IMR-90 (cell line): ENCODE measurements around the gene OR6C74. TPM values are rescaled to one million over a fixed set of nuclear protein-coding genes. Genes with fewer than 3 reads are reported as not detected.

Source experiments
- ATAC-seq: fragments of 200-7000 bp; cut with Tn5 transposase; 2 replicates; pipeline ENCODE4 v1.9.1; 2020; ENCODE audit warnings: low read depth, mild to moderate bottlenecking, moderate library complexity
- BruUV-seq: library from RNA; stranded (reverse); fragments of 400-500 nt; replicated peaks from 2 replicates; lab custom pipeline; 2021; lab: Mats Ljungman, UMichigan
- CTCF ChIA-PET: fragments of 300-600 bp; formaldehyde crosslinking; extraction: SDS; loops from one replicate; lab custom pipeline; 2021; ENCODE audit warnings: antibody characterized with exemption; lab: Yijun Ruan, JAX
- POLR2A ChIA-PET: fragments of 300-600 bp; sonication (Branson Sonifier 250); formaldehyde crosslinking; loops from one replicate; lab custom pipeline; 2022; ENCODE audit warnings: antibody characterized with exemption; ENCODE audit not compliant: unreplicated experiment; lab: Charles Lee
- DNase-seq: peaks from one replicate; pipeline ENCODE4 v3.0.0; 2013
- H2AFZ ChIP-seq: replicated peaks from 2 replicates; pipeline ENCODE3; 2013; ENCODE audit warnings: low read length, mild to moderate bottlenecking; ENCODE audit not compliant: poor library complexity
- H2AK5ac ChIP-seq: 2 replicates; pipeline ENCODE4 v1.6.1; 2013; ENCODE audit warnings: low read depth, low read length, inconsistent platforms
- H2AK9ac ChIP-seq: replicated peaks from 2 replicates; pipeline ENCODE3; 2013; ENCODE audit warnings: mild to moderate bottlenecking, low read depth, low read length, moderate library complexity; ENCODE audit not compliant: poor library complexity
- H2BK120ac ChIP-seq: 2 replicates; pipeline ENCODE4 v1.6.1; 2013; ENCODE audit warnings: low read depth, low read length, inconsistent platforms
- H2BK15ac ChIP-seq: 3 replicates; pipeline ENCODE4 v1.6.1; 2013; ENCODE audit warnings: low read depth, low read length, inconsistent platforms
- H2BK20ac ChIP-seq: 2 replicates; pipeline ENCODE4 v1.6.1; 2013; ENCODE audit warnings: low read depth, mild to moderate bottlenecking, inconsistent platforms, low read length, moderate library complexity
- H2BK5ac ChIP-seq: 2 replicates; pipeline ENCODE4 v1.6.1; 2013; ENCODE audit warnings: mild to moderate bottlenecking, low read depth, low read length, inconsistent platforms; ENCODE audit not compliant: poor library complexity, severe bottlenecking
- H3K14ac ChIP-seq: replicated peaks from 2 replicates; pipeline ENCODE4 v1.6.1; 2013; ENCODE audit warnings: low read depth, low read length, inconsistent platforms
- H3K18ac ChIP-seq: 2 replicates; pipeline ENCODE4 v1.6.1; 2013; ENCODE audit warnings: low read depth, low read length, control low read depth
- H3K23ac ChIP-seq: 2 replicates; pipeline ENCODE4 v1.6.1; 2013; ENCODE audit warnings: low read depth, low read length, inconsistent platforms
- H3K27ac ChIP-seq: 2 replicates; pipeline ENCODE4 v1.5.1; 2013; ENCODE audit warnings: mild to moderate bottlenecking, control low read depth, low read length; ENCODE audit not compliant: insufficient read depth
- H3K27me3 ChIP-seq: 2 replicates; pipeline ENCODE4 v1.6.1; 2013; ENCODE audit warnings: low read length; ENCODE audit not compliant: control insufficient read depth, insufficient read depth
- H3K36me3 ChIP-seq: 2 replicates; pipeline ENCODE4 v1.6.1; 2013; ENCODE audit warnings: low read length, mixed read lengths; ENCODE audit not compliant: control insufficient read depth, insufficient read depth
- H3K4ac ChIP-seq: 2 replicates; pipeline ENCODE4 v1.6.1; 2013; ENCODE audit warnings: low read depth, low read length, inconsistent platforms
- H3K4me1 ChIP-seq: 2 replicates; pipeline ENCODE4 v1.6.1; 2013; ENCODE audit warnings: low read length, mixed read lengths; ENCODE audit not compliant: control insufficient read depth, insufficient read depth
- H3K4me2 ChIP-seq: 2 replicates; pipeline ENCODE4 v1.6.1; 2013; ENCODE audit warnings: low read depth, mild to moderate bottlenecking, control low read depth, low read length, moderate library complexity
- H3K4me3 ChIP-seq: 2 replicates; pipeline ENCODE4 v1.5.1; 2013; ENCODE audit warnings: low read depth, mild to moderate bottlenecking, control low read depth, low read length, moderate library complexity; ENCODE audit not compliant: insufficient read depth
- H3K56ac ChIP-seq: 2 replicates; pipeline ENCODE4 v1.6.1; 2013; ENCODE audit warnings: low read length, inconsistent platforms; ENCODE audit not compliant: insufficient read depth; ENCODE audit errors: extremely low read depth
- H3K79me1 ChIP-seq, 2 experiments: 2 replicates each; pipeline ENCODE4 v1.6.1; 2013; ENCODE audit warnings: low read length in 2 of 2, inconsistent platforms in 1 of 2, low read depth in 1 of 2
- H3K9ac ChIP-seq: 2 replicates; pipeline ENCODE4 v1.6.1; 2013; ENCODE audit warnings: low read depth, low read length, control low read depth
- H3K9me1 ChIP-seq: 2 replicates; pipeline ENCODE4 v1.6.1; 2013; ENCODE audit warnings: low read length, inconsistent platforms; ENCODE audit not compliant: insufficient read depth
- H3K9me3 ChIP-seq: 2 replicates; pipeline ENCODE4 v1.6.1; 2013; ENCODE audit warnings: low read length; ENCODE audit not compliant: control insufficient read depth, insufficient read depth
- H4K20me1 ChIP-seq: 2 replicates; pipeline ENCODE4 v1.6.1; 2013; ENCODE audit warnings: low read length, inconsistent platforms; ENCODE audit not compliant: insufficient read depth
- H4K5ac ChIP-seq: 2 replicates; pipeline ENCODE4 v1.6.1; 2013; ENCODE audit warnings: mild to moderate bottlenecking, low read depth, low read length, control low read depth
- H4K8ac ChIP-seq, 2 experiments: 2 replicates each; pipeline ENCODE4 v1.6.1; 2013; ENCODE audit warnings: low read depth in 2 of 2, low read length in 2 of 2, control low read depth in 1 of 2, inconsistent platforms in 1 of 2
- H4K91ac ChIP-seq: 2 replicates; pipeline ENCODE4 v1.6.1; 2013; ENCODE audit warnings: low read depth, low read length, inconsistent platforms; ENCODE audit not compliant: insufficient read depth
- BHLHE40 ChIP-seq: fragments of 150-350 bp; IDR thresholded peaks from 2 replicates; pipeline ENCODE4 v1.6.1; 2016; ENCODE audit warnings: mild to moderate bottlenecking, low read depth, low read length
- CEBPB ChIP-seq: IDR thresholded peaks from 2 replicates; pipeline ENCODE4 v1.6.1; 2012; ENCODE audit warnings: low read depth, low read length, improper control_type of control experiment
- CHD1 ChIP-seq: IDR thresholded peaks from 2 replicates; pipeline ENCODE4 v1.6.1; 2012; ENCODE audit warnings: low read depth, low read length, improper control_type of control experiment
- CTCF ChIP-seq: conservative IDR thresholded peaks from 2 replicates; pipeline ENCODE4 v1.5.1; 2012; ENCODE audit warnings: mild to moderate bottlenecking, low read depth, low read length, improper control_type of control experiment
- ELK1 ChIP-seq: fragments of 150-350 bp; IDR thresholded peaks from 2 replicates; pipeline ENCODE4 v1.6.1; 2016; ENCODE audit warnings: low read depth, mild to moderate bottlenecking, low read length, moderate library complexity, borderline replicate concordance
- FOS ChIP-seq: fragments of 150-350 bp; IDR thresholded peaks from 2 replicates; pipeline ENCODE4 v1.6.1; 2016; ENCODE audit warnings: low read depth, low read length
- MAFK ChIP-seq: IDR thresholded peaks from 2 replicates; pipeline ENCODE4 v1.6.1; 2012; ENCODE audit warnings: low read depth, low read length, improper control_type of control experiment
- MAZ ChIP-seq: IDR thresholded peaks from 2 replicates; pipeline ENCODE4 v1.6.1; 2012; ENCODE audit warnings: low read depth, mild to moderate bottlenecking, low read length, improper control_type of control experiment, moderate library complexity, borderline replicate concordance
- MXI1 ChIP-seq: IDR thresholded peaks from 2 replicates; pipeline ENCODE4 v1.6.1; 2012; ENCODE audit warnings: low read depth, mild to moderate bottlenecking, low read length, moderate library complexity, borderline replicate concordance
- NFE2L2 ChIP-seq: fragments of 150-350 bp; IDR thresholded peaks from 2 replicates; pipeline ENCODE4 v1.6.1; 2016; ENCODE audit warnings: low read depth, mild to moderate bottlenecking, low read length
- POLR2A ChIP-seq: IDR thresholded peaks from 2 replicates; pipeline ENCODE4 v1.6.1; 2012; ENCODE audit warnings: mild to moderate bottlenecking, low read depth, low read length
- RAD21 ChIP-seq: IDR thresholded peaks from 2 replicates; pipeline ENCODE4 v1.6.1; 2012; ENCODE audit warnings: low read length, improper control_type of control experiment
- RCOR1 ChIP-seq: IDR thresholded peaks from 2 replicates; pipeline ENCODE4 v1.6.1; 2012; ENCODE audit warnings: mild to moderate bottlenecking, low read length, improper control_type of control experiment; ENCODE audit not compliant: insufficient replicate concordance
- RFX5 ChIP-seq: IDR thresholded peaks from 2 replicates; pipeline ENCODE4 v1.8.0; 2012; ENCODE audit warnings: low read depth, mild to moderate bottlenecking, low read length, moderate library complexity
- SMC3 ChIP-seq: fragments of 150-350 bp; IDR thresholded peaks from 2 replicates; pipeline ENCODE4 v1.6.1; 2016; ENCODE audit warnings: low read depth, mild to moderate bottlenecking, antibody characterized with exemption, low read length, moderate library complexity
- USF2 ChIP-seq: fragments of 150-350 bp; IDR thresholded peaks from 2 replicates; pipeline ENCODE4 v1.6.1; 2017; ENCODE audit warnings: mild to moderate bottlenecking, antibody characterized with exemption, low read length, low read depth
- WGBS, 2 experiments: methylation state at CpG; one replicate each; pipeline versions ENCODE4 v1.1.5 to v1.1.7; 2013; ENCODE audit warnings: missing lambda C conversion rate in 2 of 2; ENCODE audit not compliant: insufficient read length in 1 of 2; ENCODE audit errors: extremely low coverage in 2 of 2; 5-methylcytosine and 5-hydroxymethylcytosine counted together
- dilution Hi-C: fragments of 300-500 bp; cut with HindIII; formaldehyde crosslinking; loops from one replicate; pipeline ENCODE4 v1.14.3; 2018; ENCODE audit warnings: low sequenced_read_pairs; ENCODE audit not compliant: unreplicated experiment
- in situ Hi-C: fragments of 300-500 bp; cut with MboI; formaldehyde crosslinking; loops from 3 replicates; pipeline ENCODE4 v1.14.3; 2019; ENCODE audit warnings: low sequenced_read_pairs, inconsistent platforms, mixed read lengths
- intact Hi-C: fragments of 100-400 bp; cut with micrococcal nuclease; formaldehyde crosslinking; loops from 2 replicates; pipeline ENCODE4 v1.10.0; 2022
- polyA plus RNA-seq, 3 experiments: library from polyadenylated mRNA; depleted of rRNA; stranded (reverse); fragments of >200 nt; gene quantifications; 2 replicates each; pipeline ENCODE4 v1.2.3, GENCODE V29; 2012; ENCODE audit warnings: low replicate concordance in 1 of 3
- total RNA-seq: library from RNA; depleted of rRNA; stranded (reverse); fragments of >200 nt; gene quantifications from 2 replicates; pipeline ENCODE4 v1.2.3, GENCODE V29; 2012

Gene OR6C74
- total and polyA plus RNA-seq, 2 of the 4 experiments (the other 2 are of a cell fraction), result not detected

GRCh38 chr12:55280991-55281390 is 36.6 kb downstream of the OR6C74 start:
- Histone ChIP-seq H3K14ac (no peak overlapping the region), H2AFZ (no peak overlapping the region), H2BK120ac (no peak overlapping the region), H3K9ac (no peak overlapping the region), H2AK9ac (no peak overlapping the region), H3K36me3 (no peaks in the 10 kb centered on the region), H4K20me1 (no peaks in the 10 kb centered on the region), H3K4ac (no peak overlapping the region), H3K18ac (no peak overlapping the region), H3K9me3 (no peaks in the 10 kb centered on the region), H3K4me1 (no peaks in the 10 kb centered on the region), H3K79me1 (no peaks in the 10 kb centered on the region), H3K56ac (no peak overlapping the region), H2AK5ac (no peak overlapping the region), H3K23ac (no peak overlapping the region), H3K27me3 (no peaks in the 10 kb centered on the region), H3K9me1 (no peaks in the 10 kb centered on the region), H3K27ac (no peak overlapping the region), H4K5ac (no peak overlapping the region), H2BK5ac (no peak overlapping the region), H4K91ac (no peak overlapping the region), H2BK15ac (no peak overlapping the region), H2BK20ac (no peak overlapping the region), H3K4me3 (no peak overlapping the region), H4K8ac (no peak overlapping the region), H3K4me2 (no peak overlapping the region)
- POLR2A ChIA-PET, result no interaction called here
- no peak for ATAC-seq
- intact Hi-C loops, result no loop called here
- no TSS peak for BruUV-seq
- TF ChIP-seq MAZ, result no peak
- TF ChIP-seq CHD1, result no peak
- TF ChIP-seq POLR2A, result no peak
- TF ChIP-seq RFX5, result no peak
- TF ChIP-seq BHLHE40, result no peak
- TF ChIP-seq ELK1, result no peak
- TF ChIP-seq MAFK, result no peak
- TF ChIP-seq CEBPB, result no peak
- TF ChIP-seq CTCF, result no peak
- no peak for TF ChIP-seq SMC3
- TF ChIP-seq NFE2L2, result no peak
- no peak for TF ChIP-seq MXI1
- no peak for TF ChIP-seq RCOR1
- no peak for TF ChIP-seq FOS
- no peak for TF ChIP-seq RAD21
- TF ChIP-seq USF2, result no peak
- CTCF ChIA-PET, result no interaction called here
- dilution Hi-C loops, result no loop called here
- WGBS, 2 experiments, result no CpG with 5 or more reads among the region's 2 CpGs
- DNase-seq, result no peak
- in situ Hi-C loops, result no loop called here
